GM18526 (cell line): ENCODE results near the gene ZNF99.

ENCODE experiments used
- POLR2A ChIP-seq: IDR thresholded peaks from 3 replicates; pipeline ENCODE4 v1.6.1; 2011; ENCODE audit not compliant: insufficient read length; ENCODE audit errors: extremely low read depth

Gene ZNF99

DNA sequence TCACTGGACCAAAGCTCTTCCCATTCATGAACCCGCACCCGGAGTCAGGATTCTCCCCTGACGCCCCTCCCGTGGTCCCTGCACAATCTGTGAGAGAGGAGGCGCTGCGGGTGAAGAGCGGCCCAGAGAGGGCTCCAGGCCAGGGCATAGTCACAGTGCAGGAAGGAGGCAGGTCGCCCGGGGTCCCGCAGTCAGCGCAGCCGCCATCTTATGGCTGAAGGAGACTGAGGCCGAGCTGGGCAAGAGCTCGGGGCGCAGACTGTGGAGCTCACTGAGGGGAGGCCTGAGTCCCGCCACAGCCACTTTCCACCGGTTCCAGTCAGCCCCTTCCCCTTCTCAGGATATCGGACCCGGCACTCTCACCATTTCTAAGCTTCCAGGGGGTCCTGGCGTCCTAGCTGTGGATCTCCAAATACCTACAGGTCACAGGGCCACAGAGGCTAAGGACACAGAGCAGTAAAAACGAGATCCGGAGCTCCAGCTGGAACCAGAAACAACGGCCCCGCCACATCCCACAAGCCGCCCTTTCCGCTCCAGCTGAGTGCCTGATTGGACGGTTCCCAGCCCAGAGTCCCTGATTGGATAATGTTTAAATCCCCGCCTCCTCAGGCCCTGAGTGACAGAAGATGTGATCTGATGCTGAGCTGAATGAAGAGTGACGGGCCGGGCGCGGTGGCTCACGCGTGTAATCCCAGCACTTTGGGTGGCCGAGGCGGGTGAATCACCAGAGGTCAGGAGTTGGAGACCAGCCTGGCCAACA is at the start of gene ZNF99:
ZNF99 (minus strand) TSS at position 501 of the 760 bp plus-strand sequence; CDS start at position 366, 135 bp downstream.
- no peak for TF ChIP-seq POLR2A

DNA sequence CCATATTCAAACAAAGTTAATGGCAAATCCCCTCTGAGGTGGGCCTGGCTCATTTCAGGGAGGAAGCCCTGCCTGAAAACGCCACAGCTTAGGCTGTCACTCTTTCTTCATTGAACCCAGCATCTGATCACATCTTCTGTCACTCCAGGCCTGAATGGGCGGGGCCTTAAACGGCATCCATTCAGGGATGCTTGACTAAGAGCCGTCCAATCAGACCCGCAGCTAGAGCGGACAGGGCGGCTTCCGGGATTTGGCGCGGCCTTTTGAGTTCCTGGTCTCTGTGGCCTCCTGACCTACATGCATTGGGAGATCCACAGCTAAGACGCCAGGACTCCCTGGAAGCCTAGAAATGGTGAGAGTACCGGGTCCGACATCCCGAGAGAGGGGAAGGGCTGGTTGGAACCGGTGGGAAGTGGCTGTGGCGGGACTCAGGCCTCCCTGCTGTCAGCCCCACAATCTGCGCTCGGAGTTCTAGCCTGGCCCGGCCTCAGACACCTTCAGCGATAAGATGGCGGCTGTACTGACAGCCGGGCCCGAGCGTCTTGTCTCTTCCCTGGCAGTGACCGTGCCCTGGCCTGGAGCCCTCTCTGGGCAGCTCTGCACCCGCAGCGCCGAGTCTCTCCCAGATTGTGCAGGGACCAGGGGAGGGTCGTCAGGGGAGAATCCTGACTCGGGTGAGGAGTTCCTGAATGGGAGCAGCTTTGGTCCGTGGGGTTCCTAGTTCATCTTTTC is 48.2 kb upstream of the ZNF99 start, which contains the start of gene ZNF723:
ZNF723 (plus strand) TSS at position 261 of the 732 bp plus-strand sequence; CDS start at position 350, 89 bp downstream.
- TF ChIP-seq POLR2A: no peak

DNA sequence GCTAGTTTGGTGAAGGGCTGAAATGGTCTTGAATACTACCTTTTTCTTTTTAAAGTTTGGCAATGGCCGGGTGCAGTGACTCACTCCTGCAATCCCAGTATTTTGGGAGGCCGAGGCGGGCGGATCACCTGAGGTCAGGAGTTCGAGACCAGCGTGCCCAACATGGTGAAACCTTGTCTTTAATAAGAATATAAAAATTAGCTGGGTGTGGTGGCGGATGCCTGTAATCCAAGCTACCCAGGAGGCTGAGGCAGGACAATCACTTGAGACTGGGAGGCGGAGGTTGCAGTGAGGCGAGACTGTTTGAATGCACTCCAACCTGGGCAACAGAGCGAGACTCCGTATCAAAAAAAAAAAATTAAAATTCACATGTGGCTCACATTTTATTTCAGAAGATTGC is 47.3 kb upstream of the ZNF99 start:
- TF ChIP-seq POLR2A: no peak

DNA sequence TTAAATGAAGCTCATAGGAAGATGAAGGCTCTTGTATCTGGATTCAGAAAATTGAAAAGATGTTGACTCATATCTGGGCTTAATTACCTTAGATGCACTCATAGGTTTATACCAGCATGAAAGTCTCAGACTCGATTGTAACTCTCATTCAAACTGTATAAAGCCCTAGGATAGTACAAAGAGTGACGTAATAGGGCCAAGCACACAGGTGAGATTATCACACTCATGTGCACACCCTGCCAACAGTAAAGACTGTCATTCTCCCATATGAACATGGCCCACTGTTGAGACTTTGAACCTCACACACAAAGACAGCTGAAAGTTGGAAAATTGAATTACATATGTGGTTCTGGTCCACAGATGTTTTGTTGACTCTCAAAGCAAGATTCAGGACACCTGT is 30.2 kb upstream of the ZNF99 start:
- no peak for TF ChIP-seq POLR2A

DNA sequence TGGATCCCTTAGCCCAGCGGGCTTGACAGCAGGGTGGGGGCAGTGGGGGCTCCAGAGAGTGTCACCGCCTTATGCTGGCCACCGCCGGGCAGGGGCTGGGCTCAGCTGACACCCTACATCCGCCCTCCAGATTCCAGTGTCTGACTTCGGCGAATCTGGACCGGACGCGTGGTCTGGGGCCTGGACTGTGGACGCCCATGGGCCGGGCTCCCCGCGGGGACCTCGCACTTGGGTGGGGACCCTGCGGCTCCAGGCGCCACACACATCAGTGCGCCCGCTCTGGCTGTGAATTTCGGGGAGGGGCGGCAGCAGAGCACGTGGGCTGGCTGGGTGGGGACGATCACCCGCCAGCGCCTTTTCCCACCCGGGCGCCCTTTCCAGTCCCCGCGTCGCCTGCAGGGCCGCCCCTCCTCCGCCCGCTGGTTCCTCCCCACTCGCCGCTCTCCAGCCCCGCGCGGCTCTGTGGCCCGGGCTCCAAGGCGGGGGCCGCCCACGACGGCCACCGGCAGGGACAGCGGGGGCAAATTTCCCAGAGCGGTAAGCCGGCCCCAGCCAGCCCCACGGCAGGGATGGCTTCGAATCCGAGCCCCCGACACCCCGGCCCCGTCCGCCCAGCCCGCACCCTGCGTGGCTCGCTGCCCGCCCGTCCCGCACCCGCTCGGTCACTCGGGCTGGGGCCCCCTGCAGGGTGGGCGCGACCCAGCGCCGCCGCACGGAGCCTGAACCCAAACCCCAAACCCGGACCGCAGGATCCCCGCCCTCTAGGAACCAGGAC is 23.3 kb upstream of the ZNF99 start:
- no peak for TF ChIP-seq POLR2A

DNA sequence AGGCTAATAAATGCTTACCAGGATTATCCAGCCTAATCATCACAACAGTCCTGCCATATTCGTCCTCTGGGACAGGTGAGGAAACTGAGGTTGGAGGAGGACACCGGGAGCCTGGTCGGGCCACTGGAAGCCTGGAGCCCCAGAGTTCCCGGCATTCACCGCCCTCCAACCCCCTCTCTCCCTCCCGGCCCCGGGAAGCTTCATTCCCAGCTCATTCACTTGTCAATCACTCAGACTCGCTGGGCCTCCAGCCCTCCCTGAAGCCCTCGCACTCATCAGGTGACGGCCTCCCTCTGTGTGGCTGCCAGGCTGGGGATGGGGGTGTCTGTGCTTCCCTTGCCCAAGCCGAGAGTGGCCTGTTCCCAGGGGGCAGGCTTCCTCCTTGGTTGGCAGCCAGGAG is 22.5 kb upstream of the ZNF99 start:
- TF ChIP-seq POLR2A: no peak

DNA sequence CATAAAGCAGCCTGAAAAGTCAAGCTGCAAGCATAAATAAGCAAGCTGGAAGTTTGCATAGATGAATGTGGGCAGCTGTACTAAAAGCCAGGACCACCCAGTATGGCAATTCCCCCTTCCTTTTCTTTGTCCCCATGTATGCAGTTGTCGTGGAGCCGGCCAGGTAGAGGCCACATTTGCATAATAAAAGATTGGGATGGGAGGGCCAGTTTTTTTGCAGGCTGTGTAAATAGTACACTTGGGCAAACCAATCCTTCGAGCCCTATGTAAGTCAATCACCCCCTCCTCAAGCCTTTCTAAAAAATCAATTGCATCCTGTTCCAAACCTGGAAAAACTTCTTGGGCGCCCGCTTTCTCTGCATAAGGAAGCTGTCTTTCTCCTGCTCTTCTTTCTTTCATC is 13.1 kb upstream of the ZNF99 start:
- TF ChIP-seq POLR2A: no peak

DNA sequence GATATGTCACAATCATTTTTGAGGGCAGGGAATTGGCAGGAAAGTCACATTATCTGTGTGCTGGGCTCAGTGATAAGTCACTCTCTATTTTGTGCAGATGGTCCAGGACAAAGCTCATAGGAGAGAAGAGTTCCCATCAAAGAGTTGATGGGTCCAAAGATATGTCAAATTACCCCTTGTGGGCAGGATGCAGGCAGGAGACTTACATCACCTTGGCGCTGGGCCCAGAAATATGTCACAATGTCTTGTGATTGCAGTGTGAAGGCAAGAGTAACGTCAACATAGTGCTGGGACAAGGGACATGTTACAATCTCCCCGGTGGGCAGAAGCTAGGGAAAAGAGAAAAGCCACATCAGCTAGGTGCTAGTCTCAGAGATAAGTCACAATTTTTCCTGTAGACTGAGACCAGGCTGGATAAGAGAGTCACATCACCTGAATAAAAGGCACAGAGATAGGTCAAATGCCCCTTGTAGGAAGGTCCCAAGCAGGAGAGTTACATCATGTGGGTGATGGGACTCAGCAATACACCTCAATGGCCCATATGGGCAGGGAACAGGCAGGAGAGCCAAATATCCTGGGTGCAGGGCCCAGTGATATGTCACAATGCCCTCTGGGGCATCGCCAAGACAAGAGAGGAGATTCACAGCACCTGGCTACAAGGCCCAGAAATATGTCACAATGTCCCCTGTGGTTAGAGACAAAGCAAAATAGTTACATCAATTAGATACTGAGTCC is 47.9 kb downstream of the ZNF99 start:
- TF ChIP-seq POLR2A: no peak

DNA sequence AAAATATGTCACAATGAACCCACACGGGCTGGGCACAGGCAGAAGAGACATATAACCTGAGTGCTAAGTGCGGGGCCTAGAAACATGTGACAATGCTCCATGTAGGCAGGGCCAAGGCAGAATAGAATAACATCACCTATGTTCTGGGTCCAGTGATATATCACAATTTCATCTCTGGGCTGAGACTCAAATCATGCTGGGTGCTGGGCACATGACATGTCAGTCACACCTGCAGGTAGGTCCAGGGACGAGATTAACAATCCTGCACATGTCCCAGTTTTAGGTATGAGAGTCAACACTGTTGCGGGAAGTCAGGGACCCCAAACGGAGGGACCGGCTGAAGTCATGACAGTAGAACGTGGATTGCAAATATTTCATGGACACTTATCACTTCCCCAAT is 50.3 kb downstream of the ZNF99 start:
- TF ChIP-seq POLR2A: no peak

DNA sequence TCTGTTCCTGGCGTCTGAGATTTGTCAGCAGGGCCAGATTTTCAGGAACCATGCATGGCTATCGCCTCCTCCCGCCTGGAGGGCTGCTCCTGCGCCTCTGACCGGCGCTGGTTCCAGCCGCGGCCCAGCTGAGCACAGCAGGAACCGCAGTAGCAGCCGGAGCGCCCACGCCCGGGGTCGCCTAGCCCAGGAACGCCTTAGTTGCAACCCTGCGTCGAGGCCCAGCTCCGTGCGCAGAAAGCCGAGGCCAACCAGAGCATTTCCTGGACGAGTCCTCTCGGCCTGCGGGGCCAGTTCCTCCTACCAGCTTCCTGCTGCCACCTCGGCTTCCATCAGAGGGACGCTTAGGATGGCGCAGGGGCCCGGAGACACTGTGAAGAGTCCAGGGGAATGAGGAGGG is 75.0 kb downstream of the ZNF99 start:
- no peak for TF ChIP-seq POLR2A
